Measurements from ENCODE around the gene ADGRA3.

GRCh38 chr4:22493523-22493922, 22.3 kb downstream of the ADGRA3 start:
- no peak for TF ChIP-seq CTCF (IDR thresholded peaks at IDR 0.05)
- TF ChIP-seq POLR2A (IDR thresholded peaks at IDR 0.05) = no peak
